ENCODE results near the gene TSEN15.
A peak's percentile ranks its signal among the peaks of the same experiment; 100 is the strongest.

TSEN15 gene

GRCh38 chr1:184051485-184052193, at the start of gene TSEN15:
TSEN15 (plus strand) TSS chr1:184051730; CDS start chr1:184051756, 26 bp downstream.
- Mint-ChIP-seq H3K4me3 (peak within 1 kb of the TSS; percentile 88 to 99), H3K27ac (peak within 1 kb of the TSS; percentile 99), H3K27me3 (peaks cover 31 to 39% of the 10 kb centered on the region in 2 donors), H3K4me1 (peaks cover 14 to 27% of the 10 kb centered on the region in 2 donors), H3K9me3 (no peaks in the 10 kb centered on the region), H3K36me3 (peaks cover 0 to 17% of the 10 kb centered on the region in 2 donors)
- ATAC-seq (replicated peaks) (peak; percentile 98 to 99), DNase-seq (peak; percentile 69)

- DNase-seq = no peak
- peaks cover 6 to 10% of the 10 kb centered on the region in 2 donors for H3K27me3 Mint-ChIP-seq
- H3K4me3 Mint-ChIP-seq = no peak overlapping the region
- H3K4me1 Mint-ChIP-seq = no peaks in the 10 kb centered on the region
- no peaks in the 10 kb centered on the region for H3K36me3 Mint-ChIP-seq
- ATAC-seq (replicated peaks) = no peak
- H3K27ac Mint-ChIP-seq = no peak overlapping the region
- no peaks in the 10 kb centered on the region for H3K9me3 Mint-ChIP-seq
Observed at GRCh38 chr1:184002071-184002470, 49.5 kb upstream of the TSEN15 start.

- Mint-ChIP-seq H3K4me1 (no peaks in the 10 kb centered on the region), H3K9me3 (no peaks in the 10 kb centered on the region), H3K4me3 (no peak overlapping the region), H3K27me3 (peaks cover 6 to 10% of the 10 kb centered on the region in 2 donors), H3K27ac (no peak overlapping the region), H3K36me3 (no peaks in the 10 kb centered on the region)
- ATAC-seq (replicated peaks) (no peak), DNase-seq (no peak)
Observed at GRCh38 chr1:184004935-184005334, 46.6 kb upstream of the TSEN15 start.

- peaks cover 6 to 10% of the 10 kb centered on the region in 2 donors for H3K27me3 Mint-ChIP-seq
- ATAC-seq (replicated peaks) (no peak), DNase-seq (no peak)
- H3K4me1 Mint-ChIP-seq = no peaks in the 10 kb centered on the region
- no peak overlapping the region for H3K4me3 Mint-ChIP-seq
- no peaks in the 10 kb centered on the region for H3K9me3 Mint-ChIP-seq
- H3K27ac Mint-ChIP-seq = no peak overlapping the region
- H3K36me3 Mint-ChIP-seq = no peaks in the 10 kb centered on the region
Observed at GRCh38 chr1:184005506-184005905, 46.0 kb upstream of the TSEN15 start.

- Mint-ChIP-seq H3K36me3 (no peaks in the 10 kb centered on the region), H3K27me3 (peaks cover 24 to 31% of the 10 kb centered on the region in 2 donors), H3K27ac (no peak overlapping the region), H3K4me1 (no peaks in the 10 kb centered on the region), H3K4me3 (no peak overlapping the region), H3K9me3 (peaks cover 0 to 2% of the 10 kb centered on the region in 2 donors)
- no peak for ATAC-seq (replicated peaks)
- DNase-seq = no peak
Observed at GRCh38 chr1:184010788-184011187, 40.7 kb upstream of the TSEN15 start.

- H3K4me3 Mint-ChIP-seq = no peak overlapping the region
- ATAC-seq (replicated peaks) (no peak), DNase-seq (no peak)
- no peak overlapping the region for H3K27ac Mint-ChIP-seq
- H3K27me3 Mint-ChIP-seq = peaks cover 24 to 31% of the 10 kb centered on the region in 2 donors
- no peaks in the 10 kb centered on the region for H3K4me1 Mint-ChIP-seq
- H3K36me3 Mint-ChIP-seq = no peaks in the 10 kb centered on the region
- H3K9me3 Mint-ChIP-seq = peaks cover 0 to 2% of the 10 kb centered on the region in 2 donors
Observed at GRCh38 chr1:184012187-184012586, 39.3 kb upstream of the TSEN15 start.

GRCh38 chr1:184014271-184014670, 37.3 kb upstream of the TSEN15 start:
- no peaks in the 10 kb centered on the region for H3K36me3 Mint-ChIP-seq
- no peak for ATAC-seq (replicated peaks)
- H3K27me3 Mint-ChIP-seq = peaks cover 24 to 31% of the 10 kb centered on the region in 2 donors
- no peak overlapping the region for H3K4me3 Mint-ChIP-seq
- H3K27ac Mint-ChIP-seq = no peak overlapping the region
- H3K4me1 Mint-ChIP-seq = no peaks in the 10 kb centered on the region
- peaks cover 0 to 2% of the 10 kb centered on the region in 2 donors for H3K9me3 Mint-ChIP-seq
- no peak for DNase-seq

GRCh38 chr1:184016169-184016568, 35.4 kb upstream of the TSEN15 start:
- Mint-ChIP-seq H3K27ac (no peak overlapping the region), H3K36me3 (no peaks in the 10 kb centered on the region), H3K27me3 (peaks cover 24 to 29% of the 10 kb centered on the region in 2 donors), H3K4me1 (no peaks in the 10 kb centered on the region), H3K9me3 (peaks cover 0 to 2% of the 10 kb centered on the region in 2 donors), H3K4me3 (no peak overlapping the region)
- DNase-seq (no peak), ATAC-seq (replicated peaks) (no peak)

- DNase-seq (no peak), ATAC-seq (replicated peaks) (no peak)
- no peaks in the 10 kb centered on the region for H3K36me3 Mint-ChIP-seq
- no peaks in the 10 kb centered on the region for H3K9me3 Mint-ChIP-seq
- no peak overlapping the region for H3K27ac Mint-ChIP-seq
- no peaks in the 10 kb centered on the region for H3K4me1 Mint-ChIP-seq
- H3K4me3 Mint-ChIP-seq = no peak overlapping the region
- peaks cover 24 to 25% of the 10 kb centered on the region in 2 donors for H3K27me3 Mint-ChIP-seq
Observed at GRCh38 chr1:184017306-184017705, 34.2 kb upstream of the TSEN15 start.

- no peaks in the 10 kb centered on the region for H3K9me3 Mint-ChIP-seq
- no peak for ATAC-seq (replicated peaks)
- no peak overlapping the region for H3K27ac Mint-ChIP-seq
- H3K4me1 Mint-ChIP-seq = no peaks in the 10 kb centered on the region
- DNase-seq = no peak
- peaks cover 13 to 14% of the 10 kb centered on the region in 2 donors for H3K27me3 Mint-ChIP-seq
- no peak overlapping the region for H3K4me3 Mint-ChIP-seq
- H3K36me3 Mint-ChIP-seq = no peaks in the 10 kb centered on the region
Observed at GRCh38 chr1:184018622-184019021, 32.9 kb upstream of the TSEN15 start.

GRCh38 chr1:184019069-184019468, 32.5 kb upstream of the TSEN15 start:
- DNase-seq (no peak), ATAC-seq (replicated peaks) (no peak)
- Mint-ChIP-seq H3K4me3 (no peak overlapping the region), H3K9me3 (no peaks in the 10 kb centered on the region), H3K36me3 (no peaks in the 10 kb centered on the region), H3K27ac (no peak overlapping the region), H3K4me1 (no peaks in the 10 kb centered on the region), H3K27me3 (peaks cover 8 to 9% of the 10 kb centered on the region in 2 donors)

GRCh38 chr1:184019506-184019905, 32.0 kb upstream of the TSEN15 start:
- no peaks in the 10 kb centered on the region for H3K36me3 Mint-ChIP-seq
- H3K27me3 Mint-ChIP-seq = peaks cover 5 to 6% of the 10 kb centered on the region in 2 donors
- no peaks in the 10 kb centered on the region for H3K4me1 Mint-ChIP-seq
- DNase-seq (no peak), ATAC-seq (replicated peaks) (no peak)
- H3K27ac Mint-ChIP-seq = no peak overlapping the region
- no peaks in the 10 kb centered on the region for H3K9me3 Mint-ChIP-seq
- no peak overlapping the region for H3K4me3 Mint-ChIP-seq

GRCh38 chr1:184020328-184020727, 31.2 kb upstream of the TSEN15 start:
- no peaks in the 10 kb centered on the region for H3K4me1 Mint-ChIP-seq
- peaks cover 4 to 5% of the 10 kb centered on the region in 2 donors for H3K27me3 Mint-ChIP-seq
- DNase-seq (no peak), ATAC-seq (replicated peaks) (no peak)
- H3K4me3 Mint-ChIP-seq = no peak overlapping the region
- H3K27ac Mint-ChIP-seq = no peak overlapping the region
- H3K36me3 Mint-ChIP-seq = no peaks in the 10 kb centered on the region
- no peaks in the 10 kb centered on the region for H3K9me3 Mint-ChIP-seq

GRCh38 chr1:184020855-184021254, 30.7 kb upstream of the TSEN15 start:
- H3K36me3 Mint-ChIP-seq = no peaks in the 10 kb centered on the region
- no peaks in the 10 kb centered on the region for H3K9me3 Mint-ChIP-seq
- H3K27me3 Mint-ChIP-seq = peaks cover 8 to 9% of the 10 kb centered on the region in 2 donors
- H3K4me3 Mint-ChIP-seq = no peak overlapping the region
- no peak for ATAC-seq (replicated peaks)
- H3K27ac Mint-ChIP-seq = no peak overlapping the region
- no peaks in the 10 kb centered on the region for H3K4me1 Mint-ChIP-seq
- no peak for DNase-seq

GRCh38 chr1:184021728-184022127, 29.8 kb upstream of the TSEN15 start:
- no peak for ATAC-seq (replicated peaks)
- Mint-ChIP-seq H3K4me3 (no peak overlapping the region), H3K36me3 (no peaks in the 10 kb centered on the region), H3K9me3 (no peaks in the 10 kb centered on the region), H3K27ac (no peak overlapping the region), H3K27me3 (peaks cover 15 to 17% of the 10 kb centered on the region in 2 donors), H3K4me1 (no peaks in the 10 kb centered on the region)
- DNase-seq = no peak
